GM12878 (cell line): ENCODE results near the gene SEC22C. TPM values are rescaled to one million over a fixed set of nuclear protein-coding genes. Genes with fewer than 3 reads are reported as not detected.
A peak's percentile ranks its signal among the peaks of the same experiment; 100 is the strongest.

Source experiments
- BCL3 ChIP-seq: IDR thresholded peaks from 2 replicates; pipeline ENCODE4 v1.6.1; 2011; ENCODE audit warnings: borderline replicate concordance, low read depth, mild to moderate bottlenecking, moderate library complexity, low read length; ENCODE audit not compliant: insufficient read depth, poor library complexity, severe bottlenecking
- E2F4 ChIP-seq: IDR thresholded peaks from 2 replicates; pipeline ENCODE4 v1.6.1; 2012; ENCODE audit warnings: low read depth, low read length, improper control_type of control experiment
- EGR1 ChIP-seq, 2 experiments: IDR thresholded peaks; 1 replicate in 1 of 2; 2 replicates in 1 of 2; pipeline ENCODE4 v1.6.1; 2011 to 2012; ENCODE audit warnings: low read depth in 2 of 2, low read length in 2 of 2, borderline replicate concordance in 1 of 2, mild to moderate bottlenecking in 1 of 2, moderate library complexity in 1 of 2
- MAX ChIP-seq: IDR thresholded peaks from 2 replicates; pipeline ENCODE4 v1.6.1; 2012; ENCODE audit warnings: low read depth, low read length, improper control_type of control experiment
- MEF2A ChIP-seq: IDR thresholded peaks from 2 replicates; pipeline ENCODE4 v1.6.1; 2011; ENCODE audit warnings: low read depth, mild to moderate bottlenecking, low read length, moderate library complexity; ENCODE audit not compliant: insufficient read depth
- NFYB ChIP-seq: IDR thresholded peaks from 2 replicates; pipeline ENCODE4 v1.6.1; 2011; ENCODE audit warnings: low read depth, mild to moderate bottlenecking, low read length, improper control_type of control experiment, moderate library complexity; ENCODE audit not compliant: insufficient read depth
- POLR2A ChIP-seq: IDR thresholded peaks from 2 replicates; pipeline ENCODE4 v1.6.1; 2011; ENCODE audit warnings: low read depth, mild to moderate bottlenecking, low read length
- PRDM15 ChIP-seq: fragments of 450-650 bp; formaldehyde crosslinking; IDR thresholded peaks from 2 replicates; pipeline ENCODE4 v1.4.0; 2020; ENCODE audit warnings: mild to moderate bottlenecking, moderate library complexity
- RAD51 ChIP-seq: fragments of 450-650 bp; IDR thresholded peaks from 2 replicates; pipeline ENCODE4 v1.6.1; 2016; ENCODE audit warnings: moderate library complexity, mild to moderate bottlenecking, inconsistent platforms
- RBBP5 ChIP-seq: fragments of 200-600 bp; sonication (generic); conservative IDR thresholded peaks from 2 replicates; pipeline ENCODE4 v1.6.1; 2016
- SMC3 ChIP-seq: IDR thresholded peaks from 2 replicates; pipeline ENCODE4 v1.6.1; 2011; ENCODE audit warnings: low read length, improper control_type of control experiment, borderline replicate concordance
- TAF1 ChIP-seq: IDR thresholded peaks from 2 replicates; pipeline ENCODE4 v1.6.1; 2011; ENCODE audit warnings: mild to moderate bottlenecking, low read depth, low read length, borderline replicate concordance
- polyA plus RNA-seq, 11 experiments: library from polyadenylated mRNA; depleted of rRNA in 4 of 11; unstranded in 6 of 11; stranded (reverse) in 5 of 11; fragments of >200 nt; fragmentation: Nextera tagmentation in 4 of 11; fragmentation: Illumina TruSeq in 1 of 11; extraction: Ambion mirVana in 4 of 11; extraction: Trizol in 1 of 11; gene quantifications; 1 replicate in 1 of 11; 2 replicates in 10 of 11; pipeline versions ENCODE4 v1.2.1 to v1.2.3, GENCODE V29; 2011 to 2016; ENCODE audit warnings: inconsistent platforms in 2 of 11, missing spikeins in 2 of 11, low read depth in 1 of 11
- total RNA-seq, 4 experiments: library from RNA; depleted of rRNA in 3 of 4; stranded (reverse); fragments of >200 nt in 3 of 4; fragmentation: Illumina TruSeq in 1 of 4; extraction: Trizol in 1 of 4; gene quantifications; 2 replicates each; pipeline versions ENCODE4 v1.2.1 to v1.2.3, GENCODE V29; 2013 to 2021
- TF ChIP-seq, protein P1 (sequence below): IDR thresholded peaks from 2 replicates; pipeline ENCODE4 v1.6.1; 2011; ENCODE audit warnings: borderline replicate concordance, low read depth, mild to moderate bottlenecking, moderate library complexity, mixed read lengths, low read length; ENCODE audit not compliant: insufficient read depth; ENCODE audit errors: extremely low read length
- TF ChIP-seq, protein P2 (sequence below): fragments of 450-650 bp; IDR thresholded peaks from 2 replicates; pipeline ENCODE4 v1.6.1; 2016; ENCODE audit warnings: mild to moderate bottlenecking
- TF ChIP-seq, protein P3 (sequence below): fragments of 450-650 bp; formaldehyde crosslinking; IDR thresholded peaks from 2 replicates; pipeline ENCODE4 v1.5.0; 2022; ENCODE audit warnings: mild to moderate bottlenecking, missing genetic modification characterization

Gene SEC22C
- total and polyA plus RNA-seq, 10 of the 15 experiments (the other 5 are each of a cell fraction or from before 2014, with no cell fraction given), result 15.6 to 47.0 (median 39.1) TPM

GRCh38 chr3:42581709-42582473 lies at the start of gene SEC22C (continued):
- TF ChIP-seq PRDM15, result no peak
- peak; percentile 78 for TF ChIP-seq E2F4
- no peak for TF ChIP-seq RBBP5
- peak; percentile 74; the same call in 1 of the 2 replicates for TF ChIP-seq MAX
- TF ChIP-seq NFYB, result peak; percentile 90
- TF ChIP-seq, protein P1, sequence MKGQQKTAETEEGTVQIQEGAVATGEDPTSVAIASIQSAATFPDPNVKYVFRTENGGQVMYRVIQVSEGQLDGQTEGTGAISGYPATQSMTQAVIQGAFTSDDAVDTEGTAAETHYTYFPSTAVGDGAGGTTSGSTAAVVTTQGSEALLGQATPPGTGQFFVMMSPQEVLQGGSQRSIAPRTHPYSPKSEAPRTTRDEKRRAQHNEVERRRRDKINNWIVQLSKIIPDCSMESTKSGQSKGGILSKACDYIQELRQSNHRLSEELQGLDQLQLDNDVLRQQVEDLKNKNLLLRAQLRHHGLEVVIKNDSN, result peak; percentile 34
- TF ChIP-seq EGR1 (IDR thresholded peaks at IDR 0.05; ENCODE audit: borderline replicate concordance in 1 of 2, low read depth in 2 of 2, low read length in 2 of 2), result peak in 1 of 2 experiments; percentile 48; a peak in 1 of 3 replicates
- TF ChIP-seq MEF2A, result peak; percentile 31; the same call in 1 of the 2 replicates
- no peak for TF ChIP-seq SMC3
- TF ChIP-seq POLR2A, result peak; percentile 88
- peak; percentile 60; the same call in 1 of the 2 replicates for TF ChIP-seq RAD51
- TF ChIP-seq, protein P2, sequence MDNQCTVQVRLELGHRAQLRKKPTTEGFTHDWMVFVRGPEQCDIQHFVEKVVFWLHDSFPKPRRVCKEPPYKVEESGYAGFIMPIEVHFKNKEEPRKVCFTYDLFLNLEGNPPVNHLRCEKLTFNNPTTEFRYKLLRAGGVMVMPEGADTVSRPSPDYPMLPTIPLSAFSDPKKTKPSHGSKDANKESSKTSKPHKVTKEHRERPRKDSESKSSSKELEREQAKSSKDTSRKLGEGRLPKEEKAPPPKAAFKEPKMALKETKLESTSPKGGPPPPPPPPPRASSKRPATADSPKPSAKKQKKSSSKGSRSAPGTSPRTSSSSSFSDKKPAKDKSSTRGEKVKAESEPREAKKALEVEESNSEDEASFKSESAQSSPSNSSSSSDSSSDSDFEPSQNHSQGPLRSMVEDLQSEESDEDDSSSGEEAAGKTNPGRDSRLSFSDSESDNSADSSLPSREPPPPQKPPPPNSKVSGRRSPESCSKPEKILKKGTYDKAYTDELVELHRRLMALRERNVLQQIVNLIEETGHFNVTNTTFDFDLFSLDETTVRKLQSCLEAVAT, result peak; percentile 64
- no peak for TF ChIP-seq BCL3
- TF ChIP-seq TAF1, result peak; percentile 32; the same call in 1 of the 2 replicates
- TF ChIP-seq, protein P3, sequence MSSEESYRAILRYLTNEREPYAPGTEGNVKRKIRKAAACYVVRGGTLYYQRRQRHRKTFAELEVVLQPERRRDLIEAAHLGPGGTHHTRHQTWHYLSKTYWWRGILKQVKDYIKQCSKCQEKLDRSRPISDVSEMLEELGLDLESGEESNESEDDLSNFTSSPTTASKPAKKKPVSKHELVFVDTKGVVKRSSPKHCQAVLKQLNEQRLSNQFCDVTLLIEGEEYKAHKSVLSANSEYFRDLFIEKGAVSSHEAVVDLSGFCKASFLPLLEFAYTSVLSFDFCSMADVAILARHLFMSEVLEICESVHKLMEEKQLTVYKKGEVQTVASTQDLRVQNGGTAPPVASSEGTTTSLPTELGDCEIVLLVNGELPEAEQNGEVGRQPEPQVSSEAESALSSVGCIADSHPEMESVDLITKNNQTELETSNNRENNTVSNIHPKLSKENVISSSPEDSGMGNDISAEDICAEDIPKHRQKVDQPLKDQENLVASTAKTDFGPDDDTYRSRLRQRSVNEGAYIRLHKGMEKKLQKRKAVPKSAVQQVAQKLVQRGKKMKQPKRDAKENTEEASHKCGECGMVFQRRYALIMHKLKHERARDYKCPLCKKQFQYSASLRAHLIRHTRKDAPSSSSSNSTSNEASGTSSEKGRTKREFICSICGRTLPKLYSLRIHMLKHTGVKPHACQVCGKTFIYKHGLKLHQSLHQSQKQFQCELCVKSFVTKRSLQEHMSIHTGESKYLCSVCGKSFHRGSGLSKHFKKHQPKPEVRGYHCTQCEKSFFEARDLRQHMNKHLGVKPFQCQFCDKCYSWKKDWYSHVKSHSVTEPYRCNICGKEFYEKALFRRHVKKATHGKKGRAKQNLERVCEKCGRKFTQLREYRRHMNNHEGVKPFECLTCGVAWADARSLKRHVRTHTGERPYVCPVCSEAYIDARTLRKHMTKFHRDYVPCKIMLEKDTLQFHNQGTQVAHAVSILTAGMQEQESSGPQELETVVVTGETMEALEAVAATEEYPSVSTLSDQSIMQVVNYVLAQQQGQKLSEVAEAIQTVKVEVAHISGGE (CRISPR knock-in tag), result no peak
